Caco-2 (cell line): Measurements from ENCODE around the gene NUMBL. TPM values are rescaled to one million over a fixed set of nuclear protein-coding genes. Genes with fewer than 3 reads are reported as not detected.

Experiments
- BruUV-seq: library from RNA; stranded (reverse); fragments of 400-500 nt; replicated peaks from 2 replicates; lab custom pipeline; 2021; lab: Mats Ljungman, UMichigan
- CTCF ChIA-PET: fragments of 300-600 bp; sonication (Branson Sonifier 250); formaldehyde crosslinking; loops from one replicate; lab custom pipeline; 2022; ENCODE audit warnings: antibody characterized with exemption; lab: Charles Lee
- POLR2A ChIA-PET: fragments of 300-600 bp; sonication (Branson Sonifier 250); formaldehyde crosslinking; loops from one replicate; lab custom pipeline; 2022; ENCODE audit warnings: antibody characterized with exemption; lab: Charles Lee
- DNase-seq, 2 experiments: peaks; one replicate each; pipeline versions ENCODE4 v3.0.0 to v3.0.0-alpha.2; 2020 to 2022
- H3K27me3 ChIP-seq: replicated peaks from 2 replicates; pipeline ENCODE4 v1.6.0; 2011; ENCODE audit warnings: low read length; ENCODE audit not compliant: control insufficient read depth, insufficient read depth
- H3K36me3 ChIP-seq: 2 replicates; pipeline ENCODE4 v1.5.1; 2011; ENCODE audit warnings: low read length; ENCODE audit not compliant: control insufficient read depth, insufficient read depth
- H3K4me1 ChIP-seq: fragments of 250-450 bp; sonication (Bioruptor Pico); 2 replicates; pipeline ENCODE4 v1.5.1; 2020; ENCODE audit warnings: mild to moderate bottlenecking
- H3K4me3 ChIP-seq: 2 replicates; pipeline ENCODE4 v1.5.1; 2011; ENCODE audit warnings: low read depth, mild to moderate bottlenecking, control low read depth, low read length
- H3K9me3 ChIP-seq: fragments of 250-450 bp; sonication (Bioruptor Pico); 2 replicates; pipeline ENCODE4 v1.5.1; 2020; ENCODE audit warnings: mild to moderate bottlenecking, moderate library complexity
- H3K27ac Mint-ChIP-seq: one replicate; pipeline ENCODE4 v1.8.0; 2022; ENCODE audit warnings: mixed read lengths; ENCODE audit not compliant: unreplicated experiment
- H3K27me3 Mint-ChIP-seq: one replicate; pipeline ENCODE4 v1.8.0; 2022; ENCODE audit warnings: mixed read lengths; ENCODE audit not compliant: insufficient read depth, unreplicated experiment
- H3K36me3 Mint-ChIP-seq: one replicate; pipeline ENCODE4 v1.8.0; 2022; ENCODE audit warnings: mild to moderate bottlenecking, mixed read lengths; ENCODE audit not compliant: insufficient read depth, unreplicated experiment
- H3K4me1 Mint-ChIP-seq: one replicate; pipeline ENCODE4 v1.8.0; 2022; ENCODE audit warnings: low read depth, mixed read lengths; ENCODE audit not compliant: unreplicated experiment
- H3K4me3 Mint-ChIP-seq: one replicate; pipeline ENCODE4 v1.8.0; 2022; ENCODE audit warnings: mild to moderate bottlenecking, moderate library complexity, mixed read lengths; ENCODE audit not compliant: unreplicated experiment
- H3K9me3 Mint-ChIP-seq: one replicate; pipeline ENCODE4 v1.8.0; 2022; ENCODE audit warnings: mixed read lengths; ENCODE audit not compliant: unreplicated experiment
- intact Hi-C: fragments of 100-400 bp; cut with micrococcal nuclease; formaldehyde crosslinking; loops from one replicate; pipeline ENCODE4 v1.10.0; 2022; ENCODE audit not compliant: unreplicated experiment
- total RNA-seq: library from RNA; stranded (reverse); gene quantifications from 2 replicates; pipeline ENCODE4 v1.2.3, GENCODE V29; 2022
- TF ChIP-seq, protein P1 (sequence below), 2 experiments: fragments of 200-600 bp in 1 of 2; IDR thresholded peaks; 1 replicate in 1 of 2; 2 replicates in 1 of 2; pipeline versions ENCODE4 v1.5.1 to v1.8.0; 2011 to 2022; ENCODE audit warnings: antibody characterized with exemption in 1 of 2, control low read depth in 1 of 2, inconsistent platforms in 1 of 2, low read depth in 1 of 2, low read length in 1 of 2, mild to moderate bottlenecking in 1 of 2, moderate library complexity in 1 of 2; ENCODE audit not compliant: insufficient read depth in 1 of 2, severe bottlenecking in 1 of 2, unreplicated experiment in 1 of 2

The NUMBL gene
- total RNA-seq, 1 experiment from 2014 or later, result 22.0 TPM

DNA sequence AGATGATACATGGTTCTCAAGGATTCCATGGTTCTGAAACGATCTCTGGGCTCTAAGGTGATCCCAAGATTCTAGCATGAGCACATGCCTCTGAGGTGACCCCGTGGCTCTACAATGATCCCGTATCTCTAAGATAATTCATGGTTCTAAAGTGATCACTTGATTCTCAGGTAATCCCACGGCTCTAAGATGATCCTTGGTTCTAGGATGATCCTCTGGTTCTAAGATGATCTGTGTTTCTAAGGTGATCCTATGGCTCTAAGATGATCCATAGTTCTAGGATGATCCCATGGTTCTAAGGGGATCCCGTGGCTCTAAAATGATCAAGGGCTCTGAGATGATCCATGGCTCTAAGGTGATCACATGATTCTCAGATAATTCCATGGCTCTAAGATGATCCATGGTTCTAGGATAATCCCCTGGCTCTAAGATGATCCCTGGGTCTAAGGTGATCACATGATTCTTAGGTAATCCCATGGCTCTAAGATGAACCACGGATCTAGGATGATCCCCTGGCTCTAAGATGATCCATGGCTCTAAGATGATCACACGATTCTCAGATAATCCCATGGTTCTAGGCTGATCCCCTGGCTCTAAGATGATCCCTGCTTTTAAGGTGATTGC lies 21.3 kb downstream of the NUMBL start:
- Mint-ChIP-seq H3K4me1 (no peaks in the 10 kb centered on the region), H3K27me3 (no peaks in the 10 kb centered on the region), H3K9me3 (no peaks in the 10 kb centered on the region), H3K36me3 (no peaks in the 10 kb centered on the region), H3K27ac (no peak overlapping the region), H3K4me3 (no peak overlapping the region)
- BruUV-seq, result no TSS peak
- POLR2A ChIA-PET, result no interaction called here
- Histone ChIP-seq H3K4me1 (no peaks in the 10 kb centered on the region), H3K4me3 (no peak overlapping the region), H3K9me3 (no peaks in the 10 kb centered on the region), H3K36me3 (no peaks in the 10 kb centered on the region), H3K27me3 (no peaks in the 10 kb centered on the region)
- TF ChIP-seq, protein P1, sequence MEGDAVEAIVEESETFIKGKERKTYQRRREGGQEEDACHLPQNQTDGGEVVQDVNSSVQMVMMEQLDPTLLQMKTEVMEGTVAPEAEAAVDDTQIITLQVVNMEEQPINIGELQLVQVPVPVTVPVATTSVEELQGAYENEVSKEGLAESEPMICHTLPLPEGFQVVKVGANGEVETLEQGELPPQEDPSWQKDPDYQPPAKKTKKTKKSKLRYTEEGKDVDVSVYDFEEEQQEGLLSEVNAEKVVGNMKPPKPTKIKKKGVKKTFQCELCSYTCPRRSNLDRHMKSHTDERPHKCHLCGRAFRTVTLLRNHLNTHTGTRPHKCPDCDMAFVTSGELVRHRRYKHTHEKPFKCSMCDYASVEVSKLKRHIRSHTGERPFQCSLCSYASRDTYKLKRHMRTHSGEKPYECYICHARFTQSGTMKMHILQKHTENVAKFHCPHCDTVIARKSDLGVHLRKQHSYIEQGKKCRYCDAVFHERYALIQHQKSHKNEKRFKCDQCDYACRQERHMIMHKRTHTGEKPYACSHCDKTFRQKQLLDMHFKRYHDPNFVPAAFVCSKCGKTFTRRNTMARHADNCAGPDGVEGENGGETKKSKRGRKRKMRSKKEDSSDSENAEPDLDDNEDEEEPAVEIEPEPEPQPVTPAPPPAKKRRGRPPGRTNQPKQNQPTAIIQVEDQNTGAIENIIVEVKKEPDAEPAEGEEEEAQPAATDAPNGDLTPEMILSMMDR (IDR thresholded peaks at IDR 0.05; ENCODE audit: insufficient read depth in 1 of 2, low read depth in 1 of 2, low read length in 1 of 2, severe bottlenecking in 1 of 2, unreplicated experiment in 1 of 2), result no peak
- CTCF ChIA-PET, result no interaction called here
- intact Hi-C loops, result loop anchor here (10.0 kb wide), 1 partner anchor 86 kb away; the partner anchor contains the start of genes ACTMAP and SNRPA
- no peak for DNase-seq

DNA sequence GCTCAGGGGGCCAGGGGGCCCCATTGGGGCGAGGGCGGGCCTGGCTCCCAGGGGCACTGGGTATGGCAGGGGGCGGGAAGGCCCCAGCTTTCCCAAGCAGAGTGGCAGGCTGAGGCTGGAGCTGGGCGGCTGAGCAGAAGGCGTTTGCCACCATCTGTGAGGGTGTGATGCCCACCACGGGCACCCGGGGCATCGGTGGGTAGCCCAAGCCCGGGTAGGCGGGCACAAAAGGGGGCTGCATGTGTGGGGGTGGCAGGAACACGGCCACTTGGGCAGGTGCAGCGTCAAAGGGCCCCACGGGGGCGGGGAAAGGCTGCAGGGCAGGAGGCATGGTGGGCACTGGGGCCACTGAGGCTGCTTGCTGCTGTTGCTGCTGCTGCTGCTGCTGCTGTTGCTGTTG lies 22.8 kb downstream of the NUMBL start:
- no peaks in the 10 kb centered on the region for H3K27me3 Mint-ChIP-seq
- H3K4me3 Mint-ChIP-seq, result no peak overlapping the region
- Histone ChIP-seq H3K36me3 (no peaks in the 10 kb centered on the region), H3K27me3 (no peaks in the 10 kb centered on the region), H3K4me1 (no peaks in the 10 kb centered on the region), H3K9me3 (no peaks in the 10 kb centered on the region), H3K4me3 (no peak overlapping the region)
- ChIA-PET CTCF (no interaction called here), POLR2A (no interaction called here)
- DNase-seq, result no peak
- peaks cover 5% of the 10 kb centered on the region for H3K36me3 Mint-ChIP-seq
- no peaks in the 10 kb centered on the region for H3K9me3 Mint-ChIP-seq
- no peak overlapping the region for H3K27ac Mint-ChIP-seq
- intact Hi-C loops, result loop anchor here (10.0 kb wide), 1 partner anchor 87 kb away; the partner anchor contains the start of genes ACTMAP and SNRPA
- TF ChIP-seq, protein P1 (IDR thresholded peaks at IDR 0.05; ENCODE audit: insufficient read depth in 1 of 2, low read depth in 1 of 2, low read length in 1 of 2, severe bottlenecking in 1 of 2, unreplicated experiment in 1 of 2), result no peak
- no TSS peak for BruUV-seq
- no peaks in the 10 kb centered on the region for H3K4me1 Mint-ChIP-seq

DNA sequence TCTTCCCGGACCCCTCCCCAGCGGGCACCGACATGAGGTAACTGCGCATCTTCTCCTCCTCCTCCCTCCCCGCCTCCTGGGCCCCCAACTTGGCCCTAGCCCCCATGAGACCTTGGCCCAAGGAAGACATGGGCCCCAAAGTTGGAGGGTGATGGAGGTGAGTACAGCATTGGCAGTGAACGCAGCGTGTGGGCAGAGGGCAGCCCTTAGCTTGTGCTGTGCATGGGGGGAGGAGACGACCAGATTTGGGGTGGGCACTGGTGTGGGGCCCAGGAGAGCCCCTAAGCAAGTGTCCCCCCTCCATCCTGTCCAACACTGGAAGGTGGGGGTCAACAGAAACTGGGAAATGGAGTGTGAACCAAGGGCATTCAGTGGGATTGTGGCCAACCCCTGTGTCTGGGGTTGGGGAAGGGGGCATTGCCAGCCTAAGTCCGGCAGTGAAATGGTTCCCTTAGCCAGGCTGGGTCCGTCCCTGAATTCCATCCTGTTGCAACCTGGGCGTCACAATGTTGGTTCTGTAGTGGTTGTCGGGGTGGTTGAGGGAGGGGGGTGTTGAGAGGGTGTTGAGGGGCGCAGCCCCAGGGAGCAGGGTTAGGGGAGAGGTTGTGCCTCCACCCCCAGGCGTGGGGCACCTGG lies 23.5 kb downstream of the NUMBL start:
- intact Hi-C loops, result loop anchor here (10.0 kb wide), 1 partner anchor 88 kb away; the partner anchor contains the start of genes ACTMAP and SNRPA
- Mint-ChIP-seq H3K27me3 (no peaks in the 10 kb centered on the region), H3K9me3 (no peaks in the 10 kb centered on the region), H3K36me3 (peaks cover 9% of the 10 kb centered on the region), H3K4me3 (no peak overlapping the region), H3K27ac (no peak overlapping the region), H3K4me1 (no peaks in the 10 kb centered on the region)
- H3K4me1 ChIP-seq, result no peaks in the 10 kb centered on the region
- BruUV-seq, result TSS peak; percentile 36
- H3K36me3 ChIP-seq, result no peaks in the 10 kb centered on the region
- TF ChIP-seq, protein P1 (IDR thresholded peaks at IDR 0.05; ENCODE audit: insufficient read depth in 1 of 2, low read depth in 1 of 2, low read length in 1 of 2, severe bottlenecking in 1 of 2, unreplicated experiment in 1 of 2), result no peak
- no peak for DNase-seq
- no peaks in the 10 kb centered on the region for H3K27me3 ChIP-seq
- no peaks in the 10 kb centered on the region for H3K9me3 ChIP-seq
- ChIA-PET CTCF (no interaction called here), POLR2A (no interaction called here)
- no peak overlapping the region for H3K4me3 ChIP-seq
